Right renal cortex interstitium (tissue), 3 donors: Measurements from ENCODE around the gene MYCN. TPM values are rescaled to one million over a fixed set of nuclear protein-coding genes. Genes with fewer than 3 reads are reported as not detected.
"Not testable (repeated sequence)": the region's sequence is repeated elsewhere in the genome, so short reads cannot be mapped to it uniquely, and the experiment has no call there.

Experiments
- DNase-seq, 3 donors: peaks; one replicate each; pipeline ENCODE4 v3.0.0-alpha.2; 2013; ENCODE audit warnings: low read depth in 3 of 3, low spot score in 2 of 3
- polyA plus RNA-seq, 3 donors: library from polyadenylated mRNA; unstranded; fragments of 120-200 nt; gene quantifications; one replicate each; pipeline ENCODE4 v1.2.1, GENCODE V29; 2013; ENCODE audit not compliant: insufficient read length in 3 of 3

Gene MYCN
- polyA plus RNA-seq, 3 donors: 28.5 to 34.2 (median 33.8) TPM

DNA sequence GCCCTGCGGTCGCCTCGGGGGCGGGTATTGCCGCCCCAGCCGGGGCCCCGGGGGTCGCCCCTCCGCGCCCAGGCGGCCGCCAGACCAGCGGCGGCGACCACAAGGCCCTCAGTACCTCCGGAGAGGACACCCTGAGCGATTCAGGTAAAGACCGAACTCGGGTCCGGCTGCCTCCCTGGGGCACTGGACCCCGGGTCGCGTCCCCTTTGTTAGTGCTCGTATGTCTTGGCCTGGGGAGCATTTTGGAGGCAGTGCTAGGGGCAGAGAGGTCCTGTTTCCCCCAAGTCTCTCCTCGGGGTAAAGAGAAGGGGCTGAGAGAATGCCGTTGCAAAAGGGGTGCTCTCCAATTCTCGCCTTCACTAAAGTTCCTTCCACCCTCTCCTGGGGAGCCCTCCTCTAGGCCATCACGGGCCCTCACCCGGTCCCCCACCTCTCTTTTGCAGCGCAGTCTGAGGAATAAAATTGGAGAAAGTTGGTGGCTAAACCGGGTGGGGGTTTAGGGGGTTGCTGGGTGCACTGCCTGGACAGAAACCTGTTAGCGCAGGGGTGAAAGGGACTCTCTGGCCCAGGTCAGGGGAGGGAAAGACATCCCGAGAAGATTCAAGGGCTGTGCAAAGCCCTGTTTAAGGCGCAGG is 2.5 kb downstream of the MYCN start:
- DNase-seq: no peak

GRCh38 chr2:15943378-15944280 is 3.3 kb downstream of the MYCN start:
- DNase-seq: peak in 2 of 3 donors; percentile 69 to 78

GRCh38 chr2:15944325-15945017 is 4.1 kb downstream of the MYCN start:
- no peak for DNase-seq

GRCh38 chr2:15945909-15946705 is 5.8 kb downstream of the MYCN start:
- no peak for DNase-seq

- DNase-seq: no peak
Measured at GRCh38 chr2:15946983-15947382, 6.6 kb downstream of the MYCN start.

DNA sequence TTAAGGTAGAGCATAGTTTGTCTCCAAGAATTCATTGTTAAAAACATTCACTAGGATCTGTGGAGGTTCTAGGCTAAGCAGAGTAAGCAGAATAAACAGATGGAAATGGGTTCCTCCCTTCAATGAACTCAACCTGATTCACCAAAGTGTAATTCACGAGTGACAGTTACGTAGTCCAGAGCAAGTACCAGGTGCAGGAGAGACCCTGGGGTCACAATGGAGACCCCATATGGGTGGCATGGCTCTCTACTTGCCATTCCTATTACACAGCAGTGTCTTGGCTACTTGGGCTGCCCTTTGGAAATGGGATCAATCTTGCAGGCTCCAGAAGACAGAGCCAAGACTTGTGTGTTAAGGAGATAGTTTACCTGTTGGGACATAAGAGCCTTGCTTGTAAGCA is 7.1 kb downstream of the MYCN start:
- DNase-seq: no peak

DNA sequence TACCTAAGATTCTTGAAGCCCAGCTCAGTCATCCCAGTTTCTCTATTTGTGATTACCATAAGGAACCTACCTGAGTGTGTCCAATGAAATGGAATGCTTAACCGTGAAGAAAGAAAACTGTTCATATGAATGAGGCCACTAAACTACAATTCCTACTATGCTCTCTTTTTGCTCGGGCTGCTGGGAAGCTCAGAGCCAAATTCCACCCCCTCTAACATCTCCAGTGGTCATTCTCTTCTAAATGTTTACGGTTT is 8.3 kb downstream of the MYCN start:
- DNase-seq: no peak

DNA sequence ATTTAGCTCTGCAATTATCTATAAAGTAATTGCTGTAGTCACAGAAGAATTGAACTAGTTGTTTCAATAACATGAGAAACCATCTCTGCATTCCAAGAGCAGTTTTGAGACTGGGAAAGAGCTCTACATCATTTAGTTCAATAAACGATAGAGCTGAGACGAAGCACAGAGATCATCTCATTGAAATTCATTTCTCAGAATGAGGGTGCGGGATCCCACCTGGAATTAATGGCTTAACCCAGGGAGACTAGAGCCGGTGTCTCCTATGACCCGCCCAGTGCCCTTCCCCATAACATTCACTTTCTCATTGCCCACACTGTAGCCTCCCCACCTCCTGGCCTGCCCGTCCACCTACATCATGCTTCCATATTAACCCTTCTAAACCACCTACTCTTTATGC is 8.8 kb downstream of the MYCN start:
- no peak for DNase-seq

- DNase-seq: no peak
Measured at GRCh38 chr2:15949551-15949950, 9.2 kb downstream of the MYCN start.

- no peak for DNase-seq
Measured at GRCh38 chr2:15950088-15950952, 10.0 kb downstream of the MYCN start.

DNA sequence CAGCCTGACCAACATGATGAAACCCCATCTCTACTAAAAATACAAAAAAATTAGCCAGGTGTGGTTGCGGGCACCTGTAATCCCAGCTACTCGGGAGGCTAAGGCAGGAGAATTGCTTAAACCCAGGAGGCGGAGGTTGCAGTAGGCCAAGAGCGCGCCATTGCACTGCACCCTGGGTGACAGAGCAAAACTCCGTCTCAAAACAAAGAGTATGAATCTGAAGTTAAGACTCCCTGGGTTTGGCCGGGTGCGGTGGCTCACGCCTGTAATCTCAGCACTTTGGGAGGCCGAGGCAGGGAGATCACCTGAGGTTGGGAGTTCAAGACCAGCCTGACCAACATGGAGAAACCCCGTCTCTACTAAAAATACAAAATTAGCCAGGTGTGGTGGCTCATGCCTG is 11.6 kb downstream of the MYCN start:
- DNase-seq: not testable (repeated sequence)

DNA sequence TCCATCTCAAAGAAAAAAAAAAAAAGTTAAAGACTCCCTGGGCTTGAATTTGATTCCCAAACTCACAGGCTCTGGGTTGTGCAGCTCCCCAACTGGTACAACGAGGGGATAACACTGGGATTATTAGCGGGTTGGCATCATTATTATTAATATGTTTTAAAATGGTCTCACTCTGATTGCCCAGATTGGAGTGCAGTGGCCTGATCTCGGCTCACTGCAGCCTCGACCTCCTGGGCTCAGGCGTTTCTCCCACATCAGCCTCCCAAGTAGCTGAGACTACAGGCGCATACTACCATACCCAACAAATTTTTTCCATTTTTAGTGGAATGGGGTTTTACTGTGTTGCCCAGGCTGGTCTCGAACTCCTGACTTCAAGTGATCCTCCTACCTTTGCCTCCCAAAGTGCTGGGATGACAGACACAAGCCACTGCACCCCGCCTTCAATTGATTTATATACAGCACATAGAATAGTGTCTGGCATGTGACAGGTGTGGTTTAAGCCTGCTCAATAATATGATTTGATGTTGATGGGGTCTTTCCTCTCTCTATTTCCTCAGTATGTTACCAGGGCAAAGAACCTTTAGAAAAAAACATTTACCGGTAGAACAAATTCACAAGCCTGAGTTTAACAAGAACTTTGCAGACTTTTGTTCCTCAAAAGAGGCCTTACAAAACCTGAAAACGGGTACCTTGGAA is 12.2 kb downstream of the MYCN start:
- DNase-seq: no peak

DNA sequence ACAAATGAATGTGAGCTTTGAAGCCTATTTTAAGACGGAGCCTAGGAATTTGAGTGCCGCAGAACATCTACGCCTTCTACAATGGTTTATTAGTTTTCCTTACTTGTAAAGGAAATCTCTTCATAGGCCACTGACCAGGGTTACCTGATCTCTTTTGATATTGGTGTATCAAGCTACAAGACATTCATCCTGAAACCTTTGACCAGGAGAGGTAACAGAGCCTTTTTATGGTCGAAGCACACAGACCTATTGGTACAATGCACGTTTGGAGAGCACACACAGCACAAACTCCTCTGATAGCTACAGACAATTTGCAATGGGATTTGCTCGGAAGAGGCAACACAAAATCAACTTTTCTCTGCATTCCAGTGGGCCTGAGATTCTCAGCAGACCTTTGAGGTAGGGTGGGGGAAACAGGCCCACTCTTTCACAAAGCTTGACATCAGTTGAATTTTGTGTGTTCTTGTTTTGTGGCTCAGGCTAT is 12.8 kb downstream of the MYCN start:
- no peak for DNase-seq

GRCh38 chr2:15953891-15954680 is 13.7 kb downstream of the MYCN start:
- DNase-seq: no peak

GRCh38 chr2:15954761-15955160 is 14.4 kb downstream of the MYCN start:
- no peak for DNase-seq

- no peak for DNase-seq
Measured at GRCh38 chr2:15955232-15955988, 15.1 kb downstream of the MYCN start.

GRCh38 chr2:15956230-15956629 is 15.9 kb downstream of the MYCN start:
- no peak for DNase-seq
